HL-60 (cell line): Measurements from ENCODE around the gene STAM.

Experiments used
- DNase-seq, 2 experiments: peaks; one replicate each; pipeline ENCODE4 v3.0.0-alpha.2; 2010 to 2020; ENCODE audit warnings: low read depth in 1 of 2, low spot score in 1 of 2
- H3K27ac ChIP-seq: fragments of 250-450 bp; sonication (Bioruptor Pico); replicated peaks from 2 replicates; pipeline ENCODE4 v1.5.1; 2020; ENCODE audit warnings: mild to moderate bottlenecking, moderate library complexity
- H3K27me3 ChIP-seq: fragments of 250-450 bp; sonication (Bioruptor Pico); 2 replicates; pipeline ENCODE4 v1.5.1; 2021; ENCODE audit warnings: mild to moderate bottlenecking, moderate library complexity; ENCODE audit not compliant: insufficient read depth, poor library complexity, severe bottlenecking
- H3K4me3 ChIP-seq: replicated peaks from 2 replicates; pipeline ENCODE4 v1.5.1; 2011; ENCODE audit warnings: mild to moderate bottlenecking, control low read depth, low read length; ENCODE audit not compliant: insufficient read depth
- CTCF ChIP-seq: IDR thresholded peaks from one replicate; pipeline ENCODE4 v1.5.1; 2011; ENCODE audit warnings: low read length, control low read depth, inconsistent platforms; ENCODE audit not compliant: insufficient read depth
- GABPA ChIP-seq: IDR thresholded peaks from 2 replicates; pipeline ENCODE4 v1.6.1; 2012; ENCODE audit warnings: low read depth
- POLR2AphosphoS5 ChIP-seq: IDR thresholded peaks from 2 replicates; pipeline ENCODE4 v1.6.1; 2012; ENCODE audit warnings: low read depth
- SPI1 ChIP-seq: IDR thresholded peaks from 2 replicates; pipeline ENCODE4 v1.6.1; 2012; ENCODE audit warnings: low read depth, mild to moderate bottlenecking, borderline replicate concordance
- TF ChIP-seq, protein P1 (sequence below): IDR thresholded peaks from 2 replicates; pipeline ENCODE4 v1.6.1; 2012; ENCODE audit warnings: low read depth; ENCODE audit not compliant: insufficient replicate concordance

The STAM gene

DNA sequence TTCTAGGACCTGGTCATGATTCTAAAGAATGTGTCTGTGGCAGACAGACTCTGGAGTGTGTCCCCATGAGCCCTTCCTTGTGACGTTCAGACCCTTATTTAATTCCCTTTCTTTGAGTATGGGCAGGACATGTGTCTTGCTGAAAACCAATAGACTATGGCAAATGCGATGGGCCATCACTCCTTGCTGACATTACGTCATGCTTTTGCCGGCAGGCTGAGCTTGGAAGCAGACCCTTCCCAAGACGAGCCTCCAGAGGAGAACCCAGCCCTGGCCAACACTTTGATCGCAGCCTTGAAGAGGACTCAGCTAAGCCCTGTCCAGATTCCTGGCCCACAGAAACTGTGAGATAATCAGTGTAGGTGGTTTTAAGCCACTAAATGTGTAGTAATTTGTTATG is 89.7 kb downstream of the STAM start:
- Histone ChIP-seq H3K27ac (no peak overlapping the region), H3K4me3 (no peak overlapping the region), H3K27me3 (no peaks in the 10 kb centered on the region)
- TF ChIP-seq SPI1 = no peak
- TF ChIP-seq, protein P1, sequence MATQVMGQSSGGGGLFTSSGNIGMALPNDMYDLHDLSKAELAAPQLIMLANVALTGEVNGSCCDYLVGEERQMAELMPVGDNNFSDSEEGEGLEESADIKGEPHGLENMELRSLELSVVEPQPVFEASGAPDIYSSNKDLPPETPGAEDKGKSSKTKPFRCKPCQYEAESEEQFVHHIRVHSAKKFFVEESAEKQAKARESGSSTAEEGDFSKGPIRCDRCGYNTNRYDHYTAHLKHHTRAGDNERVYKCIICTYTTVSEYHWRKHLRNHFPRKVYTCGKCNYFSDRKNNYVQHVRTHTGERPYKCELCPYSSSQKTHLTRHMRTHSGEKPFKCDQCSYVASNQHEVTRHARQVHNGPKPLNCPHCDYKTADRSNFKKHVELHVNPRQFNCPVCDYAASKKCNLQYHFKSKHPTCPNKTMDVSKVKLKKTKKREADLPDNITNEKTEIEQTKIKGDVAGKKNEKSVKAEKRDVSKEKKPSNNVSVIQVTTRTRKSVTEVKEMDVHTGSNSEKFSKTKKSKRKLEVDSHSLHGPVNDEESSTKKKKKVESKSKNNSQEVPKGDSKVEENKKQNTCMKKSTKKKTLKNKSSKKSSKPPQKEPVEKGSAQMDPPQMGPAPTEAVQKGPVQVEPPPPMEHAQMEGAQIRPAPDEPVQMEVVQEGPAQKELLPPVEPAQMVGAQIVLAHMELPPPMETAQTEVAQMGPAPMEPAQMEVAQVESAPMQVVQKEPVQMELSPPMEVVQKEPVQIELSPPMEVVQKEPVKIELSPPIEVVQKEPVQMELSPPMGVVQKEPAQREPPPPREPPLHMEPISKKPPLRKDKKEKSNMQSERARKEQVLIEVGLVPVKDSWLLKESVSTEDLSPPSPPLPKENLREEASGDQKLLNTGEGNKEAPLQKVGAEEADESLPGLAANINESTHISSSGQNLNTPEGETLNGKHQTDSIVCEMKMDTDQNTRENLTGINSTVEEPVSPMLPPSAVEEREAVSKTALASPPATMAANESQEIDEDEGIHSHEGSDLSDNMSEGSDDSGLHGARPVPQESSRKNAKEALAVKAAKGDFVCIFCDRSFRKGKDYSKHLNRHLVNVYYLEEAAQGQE = no peak
- TF ChIP-seq CTCF = no peak
- no peak for TF ChIP-seq POLR2AphosphoS5
- TF ChIP-seq GABPA = no peak
- DNase-seq = no peak

- no peak overlapping the region for H3K27ac ChIP-seq
- TF ChIP-seq SPI1 (no peak), GABPA (no peak), CTCF (no peak), POLR2AphosphoS5 (no peak)
- TF ChIP-seq, protein P1 = no peak
- DNase-seq = no peak
- H3K27me3 ChIP-seq = no peaks in the 10 kb centered on the region
- no peak overlapping the region for H3K4me3 ChIP-seq
These were observed 90.6 kb downstream of the STAM start for GRCh38 chr10:17734432-17735080.

DNA sequence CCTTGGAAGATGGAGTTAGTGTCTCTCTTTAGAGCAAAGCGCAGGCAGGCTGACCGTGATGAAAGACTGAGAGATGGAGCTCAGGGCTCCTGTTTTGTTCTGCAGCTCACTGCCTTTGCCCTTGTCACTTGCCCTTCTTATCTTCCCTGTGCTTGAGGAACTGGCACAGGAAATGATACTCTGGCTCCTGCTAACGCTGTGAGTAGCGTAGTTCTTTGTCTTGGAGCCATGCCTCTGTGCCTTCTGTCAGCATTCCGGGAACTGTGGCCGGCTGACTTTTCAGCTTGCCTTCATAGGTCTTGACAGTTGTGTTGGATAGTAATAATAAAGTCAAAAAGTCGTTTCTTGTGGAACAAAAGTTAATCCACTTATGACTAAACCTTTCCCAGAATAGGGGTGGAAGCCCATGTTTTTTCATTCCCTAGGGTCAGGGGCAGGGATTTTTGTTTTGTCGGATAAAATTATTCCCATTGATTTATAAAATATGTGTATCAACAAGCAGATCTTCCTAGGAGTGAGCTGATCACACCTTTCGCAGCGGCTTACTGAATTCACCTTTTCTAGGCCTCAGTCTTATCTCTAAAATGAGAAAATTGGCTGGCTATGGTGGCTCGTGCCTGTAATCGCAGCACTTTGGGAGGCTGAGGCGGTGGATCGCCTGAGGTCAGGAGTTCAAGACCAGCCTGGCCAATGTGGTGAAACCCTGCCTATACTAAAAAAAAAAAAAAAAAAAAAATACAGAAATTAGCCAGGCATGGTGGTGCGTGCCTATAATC is 91.4 kb downstream of the STAM start:
- Histone ChIP-seq H3K27me3 (no peaks in the 10 kb centered on the region), H3K27ac (no peak overlapping the region), H3K4me3 (no peak overlapping the region)
- no peak for DNase-seq
- TF ChIP-seq SPI1 (no peak), GABPA (no peak), CTCF (no peak), POLR2AphosphoS5 (no peak)
- TF ChIP-seq, protein P1 = no peak
